ENCODE data around the gene ANO5.

Gene ANO5

DNA sequence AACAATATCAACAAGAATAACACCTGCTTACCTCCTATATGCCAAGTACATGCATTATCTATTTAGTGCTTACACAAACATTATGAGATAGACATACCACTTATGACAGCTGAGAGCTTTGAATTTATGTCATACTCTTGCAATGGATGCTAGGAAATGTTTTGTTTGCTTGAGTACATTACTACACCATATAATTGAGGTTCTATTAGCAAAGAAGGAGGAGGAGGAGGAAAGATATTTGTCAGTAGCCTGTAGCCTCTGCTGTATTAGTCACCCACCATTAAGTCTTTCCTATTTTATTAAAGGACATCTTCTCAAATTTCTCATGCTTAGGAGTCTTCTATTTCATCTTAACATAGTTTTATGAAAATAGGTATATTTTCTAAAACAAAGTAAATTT lies 6.4 kb downstream of the ANO5 start:
- Histone ChIP-seq H3K4me1 (ENCODE audit: control insufficient read depth, insufficient read depth, low read length) (no peaks in the 10 kb centered on the region; the same call in 1 of the 2 replicates), H3K9ac (ENCODE audit: low read length) (no peak overlapping the region), H3K4me3 (ENCODE audit: low read depth, low read length) (no peak overlapping the region), H3K27me3 (ENCODE audit: control insufficient read depth, insufficient read depth, low read length) (no peaks in the 10 kb centered on the region; the same call in 1 of the 2 replicates), H3K27ac (ENCODE audit: low read depth, low read length) (no peak overlapping the region), H3K36me3 (ENCODE audit: control insufficient read depth, insufficient read depth, low read length) (no peaks in the 10 kb centered on the region), H3K9me3 (ENCODE audit: control insufficient read depth, insufficient read depth, low read depth, low read length) (no peaks in the 10 kb centered on the region)

DNA sequence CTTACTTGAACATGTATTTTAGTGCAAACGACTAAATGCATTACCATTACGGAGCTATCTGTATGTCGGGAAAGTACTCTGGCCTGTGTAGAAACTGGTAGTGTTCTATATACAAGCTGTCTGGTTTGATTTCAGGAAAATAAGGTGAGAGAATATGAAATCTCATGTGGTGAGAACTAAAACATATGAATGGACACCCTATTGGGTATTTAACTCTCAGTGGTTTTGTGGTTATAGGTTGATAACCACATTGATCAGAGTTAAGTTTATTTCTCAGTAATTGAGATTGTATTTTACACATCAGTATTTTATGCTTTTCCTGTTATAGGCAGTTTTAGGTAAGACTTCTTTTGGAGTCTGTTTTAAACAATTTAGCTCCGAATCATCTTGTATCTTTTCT lies 10.4 kb downstream of the ANO5 start:
- Histone ChIP-seq H3K4me1 (ENCODE audit: control insufficient read depth, insufficient read depth, low read length) (no peaks in the 10 kb centered on the region), H3K27me3 (ENCODE audit: control insufficient read depth, insufficient read depth, low read length) (no peaks in the 10 kb centered on the region), H3K27ac (ENCODE audit: low read depth, low read length) (no peak overlapping the region), H3K9me3 (ENCODE audit: control insufficient read depth, insufficient read depth, low read depth, low read length) (no peaks in the 10 kb centered on the region), H3K36me3 (ENCODE audit: control insufficient read depth, insufficient read depth, low read length) (no peaks in the 10 kb centered on the region), H3K4me3 (ENCODE audit: low read depth, low read length) (no peak overlapping the region), H3K9ac (ENCODE audit: low read length) (no peak overlapping the region)

GRCh38 chr11:22207162-22207561 lies 14.3 kb downstream of the ANO5 start:
- H3K4me3 ChIP-seq (ENCODE audit: low read depth, low read length) = no peak overlapping the region
- H3K27me3 ChIP-seq (ENCODE audit: control insufficient read depth, insufficient read depth, low read length) = no peaks in the 10 kb centered on the region
- no peaks in the 10 kb centered on the region for H3K36me3 ChIP-seq (ENCODE audit: control insufficient read depth, insufficient read depth, low read length)
- H3K27ac ChIP-seq (ENCODE audit: low read depth, low read length) = no peak overlapping the region
- H3K9ac ChIP-seq (ENCODE audit: low read length) = no peak overlapping the region
- H3K4me1 ChIP-seq (ENCODE audit: control insufficient read depth, insufficient read depth, low read length) = no peaks in the 10 kb centered on the region
- H3K9me3 ChIP-seq (ENCODE audit: control insufficient read depth, insufficient read depth, low read depth, low read length) = no peaks in the 10 kb centered on the region

GRCh38 chr11:22208151-22208858 lies 15.4 kb downstream of the ANO5 start:
- Histone ChIP-seq H3K4me3 (ENCODE audit: low read depth, low read length) (no peak overlapping the region), H3K36me3 (ENCODE audit: control insufficient read depth, insufficient read depth, low read length) (no peaks in the 10 kb centered on the region), H3K4me1 (ENCODE audit: control insufficient read depth, insufficient read depth, low read length) (no peaks in the 10 kb centered on the region), H3K27me3 (ENCODE audit: control insufficient read depth, insufficient read depth, low read length) (no peaks in the 10 kb centered on the region), H3K9me3 (ENCODE audit: control insufficient read depth, insufficient read depth, low read depth, low read length) (no peaks in the 10 kb centered on the region), H3K9ac (ENCODE audit: low read length) (no peak overlapping the region), H3K27ac (ENCODE audit: low read depth, low read length) (no peak overlapping the region)

- H3K4me1 ChIP-seq (ENCODE audit: control insufficient read depth, insufficient read depth, low read length) = no peaks in the 10 kb centered on the region
- no peak overlapping the region for H3K4me3 ChIP-seq (ENCODE audit: low read depth, low read length)
- H3K36me3 ChIP-seq (ENCODE audit: control insufficient read depth, insufficient read depth, low read length) = no peaks in the 10 kb centered on the region
- no peaks in the 10 kb centered on the region for H3K27me3 ChIP-seq (ENCODE audit: control insufficient read depth, insufficient read depth, low read length)
- H3K27ac ChIP-seq (ENCODE audit: low read depth, low read length) = no peak overlapping the region
- no peaks in the 10 kb centered on the region for H3K9me3 ChIP-seq (ENCODE audit: control insufficient read depth, insufficient read depth, low read depth, low read length)
- no peak overlapping the region for H3K9ac ChIP-seq (ENCODE audit: low read length)
Observed at GRCh38 chr11:22216940-22217339, 24.1 kb downstream of the ANO5 start.

GRCh38 chr11:22221143-22221542 lies 28.3 kb downstream of the ANO5 start:
- H3K9ac ChIP-seq (ENCODE audit: low read length) = no peak overlapping the region
- H3K27ac ChIP-seq (ENCODE audit: low read depth, low read length) = no peak overlapping the region
- no peaks in the 10 kb centered on the region for H3K36me3 ChIP-seq (ENCODE audit: control insufficient read depth, insufficient read depth, low read length)
- no peaks in the 10 kb centered on the region for H3K4me1 ChIP-seq (ENCODE audit: control insufficient read depth, insufficient read depth, low read length)
- no peaks in the 10 kb centered on the region for H3K9me3 ChIP-seq (ENCODE audit: control insufficient read depth, insufficient read depth, low read depth, low read length)
- H3K4me3 ChIP-seq (ENCODE audit: low read depth, low read length) = no peak overlapping the region
- no peaks in the 10 kb centered on the region for H3K27me3 ChIP-seq (ENCODE audit: control insufficient read depth, insufficient read depth, low read length)

GRCh38 chr11:22225190-22225589 lies 32.3 kb downstream of the ANO5 start:
- H3K9me3 ChIP-seq (ENCODE audit: control insufficient read depth, insufficient read depth, low read depth, low read length) = no peaks in the 10 kb centered on the region
- no peaks in the 10 kb centered on the region for H3K27me3 ChIP-seq (ENCODE audit: control insufficient read depth, insufficient read depth, low read length)
- H3K27ac ChIP-seq (ENCODE audit: low read depth, low read length) = no peak overlapping the region
- no peaks in the 10 kb centered on the region for H3K4me1 ChIP-seq (ENCODE audit: control insufficient read depth, insufficient read depth, low read length)
- no peak overlapping the region for H3K9ac ChIP-seq (ENCODE audit: low read length)
- no peak overlapping the region for H3K4me3 ChIP-seq (ENCODE audit: low read depth, low read length)
- H3K36me3 ChIP-seq (ENCODE audit: control insufficient read depth, insufficient read depth, low read length) = no peaks in the 10 kb centered on the region

GRCh38 chr11:22234743-22235142 lies 41.9 kb downstream of the ANO5 start:
- Histone ChIP-seq H3K9ac (ENCODE audit: low read length) (no peak overlapping the region), H3K27me3 (ENCODE audit: control insufficient read depth, insufficient read depth, low read length) (no peaks in the 10 kb centered on the region), H3K9me3 (ENCODE audit: control insufficient read depth, insufficient read depth, low read depth, low read length) (no peaks in the 10 kb centered on the region), H3K4me1 (ENCODE audit: control insufficient read depth, insufficient read depth, low read length) (peaks cover 24% of the 10 kb centered on the region; the same call in 1 of the 2 replicates), H3K4me3 (ENCODE audit: low read depth, low read length) (0 out of 2 replicates have a peak overlapping the region, but pooled peaks have one; percentile 3), H3K27ac (ENCODE audit: low read depth, low read length) (0 out of 2 replicates have a peak overlapping the region, but pooled peaks have one; percentile 1), H3K36me3 (ENCODE audit: control insufficient read depth, insufficient read depth, low read length) (no peaks in the 10 kb centered on the region)

GRCh38 chr11:22244986-22245592 lies 52.2 kb downstream of the ANO5 start:
- Histone ChIP-seq H3K36me3 (ENCODE audit: control insufficient read depth, insufficient read depth, low read length) (no peaks in the 10 kb centered on the region), H3K27ac (ENCODE audit: low read depth, low read length) (no peak overlapping the region), H3K4me1 (ENCODE audit: control insufficient read depth, insufficient read depth, low read length) (no peaks in the 10 kb centered on the region), H3K4me3 (ENCODE audit: low read depth, low read length) (no peak overlapping the region), H3K9ac (ENCODE audit: low read length) (no peak overlapping the region), H3K9me3 (ENCODE audit: control insufficient read depth, insufficient read depth, low read depth, low read length) (no peaks in the 10 kb centered on the region), H3K27me3 (ENCODE audit: control insufficient read depth, insufficient read depth, low read length) (no peaks in the 10 kb centered on the region)

GRCh38 chr11:22246992-22247391 lies 54.1 kb downstream of the ANO5 start:
- Histone ChIP-seq H3K4me1 (ENCODE audit: control insufficient read depth, insufficient read depth, low read length) (no peaks in the 10 kb centered on the region), H3K27ac (ENCODE audit: low read depth, low read length) (no peak overlapping the region), H3K9me3 (ENCODE audit: control insufficient read depth, insufficient read depth, low read depth, low read length) (no peaks in the 10 kb centered on the region), H3K4me3 (ENCODE audit: low read depth, low read length) (no peak overlapping the region), H3K9ac (ENCODE audit: low read length) (no peak overlapping the region), H3K36me3 (ENCODE audit: control insufficient read depth, insufficient read depth, low read length) (no peaks in the 10 kb centered on the region), H3K27me3 (ENCODE audit: control insufficient read depth, insufficient read depth, low read length) (no peaks in the 10 kb centered on the region)

- Histone ChIP-seq H3K9ac (ENCODE audit: low read length) (no peak overlapping the region), H3K4me3 (ENCODE audit: low read depth, low read length) (no peak overlapping the region), H3K4me1 (ENCODE audit: control insufficient read depth, insufficient read depth, low read length) (no peaks in the 10 kb centered on the region), H3K27me3 (ENCODE audit: control insufficient read depth, insufficient read depth, low read length) (no peaks in the 10 kb centered on the region), H3K27ac (ENCODE audit: low read depth, low read length) (no peak overlapping the region), H3K9me3 (ENCODE audit: control insufficient read depth, insufficient read depth, low read depth, low read length) (no peaks in the 10 kb centered on the region), H3K36me3 (ENCODE audit: control insufficient read depth, insufficient read depth, low read length) (no peaks in the 10 kb centered on the region)
Observed at GRCh38 chr11:22249871-22250270, 57.0 kb downstream of the ANO5 start.
